HCT116 (cell line): ENCODE results near the gene NOC2L. TPM values are rescaled to one million over a fixed set of nuclear protein-coding genes. Genes with fewer than 3 reads are reported as not detected.
"Not testable (repeated sequence)": the region's sequence is repeated elsewhere in the genome, so short reads cannot be mapped to it uniquely, and the experiment has no call there.

Experiments used
- ATAC-seq: fragments of 200-7000 bp; cut with Tn5 transposase; 2 replicates; pipeline ENCODE4 v1.9.1; 2020; ENCODE audit warnings: mild to moderate bottlenecking, moderate library complexity
- BruUV-seq: library from RNA; stranded (reverse); fragments of 400-500 nt; replicated peaks from 2 replicates; lab custom pipeline; 2021; lab: Mats Ljungman, UMichigan
- CTCF ChIA-PET: fragments of 300-600 bp; sonication (Branson Sonifier 250); formaldehyde crosslinking; loops from one replicate; lab custom pipeline; 2021; ENCODE audit warnings: antibody characterized with exemption; lab: Charles Lee
- POLR2A ChIA-PET: fragments of 300-600, 350-600 bp; sonication (Branson Sonifier 250); formaldehyde crosslinking; loops from one replicate; lab custom pipeline; 2021; ENCODE audit warnings: antibody characterized with exemption; lab: Charles Lee
- RAD21 ChIA-PET, 2 experiments: fragments of 300-600 bp; sonication (Branson Sonifier 250); formaldehyde crosslinking; loops; one replicate each; lab custom pipeline; 2023; ENCODE audit warnings: low total read pairs in 2 of 2; ENCODE audit not compliant: uncharacterized antibody in 2 of 2, unreplicated experiment in 2 of 2, low non-redundant PET in 1 of 2; lab: Charles Lee
- DNase-seq: peaks from one replicate; pipeline ENCODE4 v3.0.0-alpha.2; 2010; ENCODE audit warnings: low read depth, low spot score
- H2AFZ ChIP-seq: fragments of 200-600 bp; shearing (Covaris generic), sonication (generic); 2 replicates; pipeline ENCODE4 v1.6.1; 2017; ENCODE audit warnings: low read depth, mixed run types, mixed read lengths, antibody characterized with exemption, low read length; ENCODE audit not compliant: poor library complexity, severe bottlenecking
- H3K27ac ChIP-seq: 2 replicates; pipeline ENCODE4 v1.5.1; 2012; ENCODE audit warnings: low read depth, low read length
- H3K27me3 ChIP-seq: fragments of 200-600 bp; sonication (generic); 2 replicates; pipeline ENCODE4 v1.6.1; 2016; ENCODE audit warnings: mixed run types, low read length, mixed read lengths; ENCODE audit not compliant: insufficient read depth
- H3K36me3 ChIP-seq, 2 experiments: fragments of 200-500 bp in 1 of 2; fragments of 200-600 bp in 1 of 2; sonication (Bioruptor generic) in 1 of 2; sonication (generic) in 1 of 2; 2 replicates each; pipeline versions ENCODE4 v1.5.1 to v1.6.1; 2014 to 2016; ENCODE audit warnings: low read length in 2 of 2, inconsistent platforms in 1 of 2, mixed read lengths in 1 of 2, mixed run types in 1 of 2; ENCODE audit not compliant: insufficient read depth in 2 of 2, control insufficient read depth in 1 of 2
- H3K4me1 ChIP-seq, 2 experiments: fragments of 200-600 bp in 1 of 2; sonication (generic) in 1 of 2; 2 replicates each; pipeline versions ENCODE4 v1.5.1 to v1.6.1; 2012 to 2017; ENCODE audit warnings: low read length in 2 of 2, inconsistent platforms in 1 of 2, mild to moderate bottlenecking in 1 of 2, mixed read lengths in 1 of 2, mixed run types in 1 of 2, moderate library complexity in 1 of 2; ENCODE audit not compliant: insufficient read depth in 2 of 2, control insufficient read depth in 1 of 2
- H3K4me2 ChIP-seq: fragments of 200-600 bp; sonication (generic); 2 replicates; pipeline ENCODE4 v1.6.1; 2017; ENCODE audit warnings: mixed run types, low read length, mixed read lengths
- H3K4me3 ChIP-seq, 2 experiments: fragments of 200-600 bp in 1 of 2; sonication (generic) in 1 of 2; replicated peaks in 1 of 2; 2 replicates each; pipeline ENCODE4 v1.5.1; 2011 to 2016; ENCODE audit warnings: low read length in 2 of 2, control low read depth in 1 of 2, low read depth in 1 of 2, mild to moderate bottlenecking in 1 of 2, mixed read lengths in 1 of 2, mixed run types in 1 of 2
- H3K79me2 ChIP-seq: fragments of 200-600 bp; sonication (generic); 2 replicates; pipeline ENCODE4 v1.6.1; 2017; ENCODE audit warnings: mild to moderate bottlenecking, mixed run types, low read length, moderate library complexity, mixed read lengths; ENCODE audit not compliant: insufficient read depth
- H3K9ac ChIP-seq: fragments of 200-600 bp; sonication (generic); 2 replicates; pipeline ENCODE4 v1.6.1; 2016; ENCODE audit warnings: low read length, mixed read lengths
- H3K9me2 ChIP-seq: fragments of 200-600 bp; sonication (generic), shearing (Covaris generic); 2 replicates; pipeline ENCODE4 v1.6.1; 2017; ENCODE audit warnings: mixed run types, mild to moderate bottlenecking, moderate library complexity; ENCODE audit not compliant: insufficient read depth
- H3K9me3 ChIP-seq, 2 experiments: fragments of 200-500 bp in 1 of 2; fragments of 200-600 bp in 1 of 2; sonication (Bioruptor generic) in 1 of 2; sonication (generic) in 1 of 2; 2 replicates each; pipeline ENCODE4 v1.6.1; 2014 to 2017; ENCODE audit warnings: low read length in 2 of 2, mixed read lengths in 2 of 2, inconsistent platforms in 1 of 2, low read depth in 1 of 2, mild to moderate bottlenecking in 1 of 2, mixed run types in 1 of 2, moderate library complexity in 1 of 2; ENCODE audit not compliant: control insufficient read depth in 1 of 2, insufficient read depth in 1 of 2
- H4K20me1 ChIP-seq: fragments of 200-600 bp; sonication (generic), shearing (Covaris generic); 2 replicates; pipeline ENCODE4 v1.6.1; 2017; ENCODE audit warnings: mixed run types, mild to moderate bottlenecking, moderate library complexity; ENCODE audit not compliant: insufficient read depth
- ELF1 ChIP-seq: IDR thresholded peaks from 2 replicates; pipeline ENCODE4 v1.6.1; 2012; ENCODE audit warnings: low read depth, borderline replicate concordance
- EZH2phosphoT487 ChIP-seq: fragments of 200-600 bp; IDR thresholded peaks from 2 replicates; pipeline ENCODE4 v1.6.1; 2018; ENCODE audit warnings: antibody characterized with exemption, borderline replicate concordance
- JUND ChIP-seq: IDR thresholded peaks from 2 replicates; pipeline ENCODE4 v1.6.1; 2012
- SP1 ChIP-seq: IDR thresholded peaks from 2 replicates; pipeline ENCODE4 v1.6.1; 2012; ENCODE audit warnings: low read depth
- TCF7L2 ChIP-seq: IDR thresholded peaks from 2 replicates; pipeline ENCODE4 v1.7.0; 2011; ENCODE audit warnings: borderline replicate concordance, inconsistent platforms; ENCODE audit not compliant: insufficient read depth, insufficient read length; ENCODE audit errors: extremely low read depth
- YY1 ChIP-seq: IDR thresholded peaks from 2 replicates; pipeline ENCODE4 v1.6.1; 2011; ENCODE audit warnings: low read length, low read depth, moderate library complexity, mild to moderate bottlenecking; ENCODE audit not compliant: insufficient replicate concordance; ENCODE audit errors: extremely low read depth
- ZNF274 ChIP-seq: fragments of 200-500 bp; sonication (Bioruptor generic); IDR thresholded peaks from 2 replicates; pipeline ENCODE4 v1.6.1; 2014; ENCODE audit warnings: mild to moderate bottlenecking, low read depth, low read length, inconsistent platforms
- intact Hi-C: fragments of 100-400 bp; cut with micrococcal nuclease; formaldehyde crosslinking; loops from 2 replicates; pipeline ENCODE4 v1.10.0; 2022
- total RNA-seq: library from RNA; stranded (reverse); gene quantifications from one replicate; pipeline ENCODE4 v1.2.1, GENCODE V29; 2021; ENCODE audit not compliant: unreplicated experiment

NOC2L gene
- total RNA-seq, 1 experiment from 2014 or later: 260 TPM

- H3K9ac ChIP-seq: no peak overlapping the region
- no peaks in the 10 kb centered on the region for H3K79me2 ChIP-seq
- no peak overlapping the region for H3K4me3 ChIP-seq
- intact Hi-C loops: loop anchor here (5.0 kb wide), 1 partner anchor 139 kb away; the partner anchor contains the start of gene C1orf159
- H4K20me1 ChIP-seq: no peaks in the 10 kb centered on the region
- POLR2A ChIA-PET: no interaction called here
- no TSS peak for BruUV-seq
- H3K4me2 ChIP-seq: 0 out of 2 replicates have a peak overlapping the region, but pooled peaks have one; percentile 28
- H3K9me3 ChIP-seq: no peaks in the 10 kb centered on the region
- H3K27ac ChIP-seq: no peak overlapping the region
- H2AFZ ChIP-seq: no peak overlapping the region
- ATAC-seq: no peak
- no peaks in the 10 kb centered on the region for H3K36me3 ChIP-seq
- CTCF ChIA-PET: no interaction called here
- no peaks in the 10 kb centered on the region for H3K9me2 ChIP-seq
- TF ChIP-seq SP1 (no peak), YY1 (no peak), ZNF274 (no peak), JUND (no peak), EZH2phosphoT487 (no peak), TCF7L2 (no peak), ELF1 (no peak)
- H3K4me1 ChIP-seq: peaks cover 10 to 22% of the 10 kb centered on the region in 2 experiments
- RAD21 ChIA-PET: no interaction called here
- DNase-seq: no peak
- no peaks in the 10 kb centered on the region for H3K27me3 ChIP-seq
These were observed 19.2 kb upstream of the NOC2L start for GRCh38 chr1:978069-978834.

GRCh38 chr1:976791-977190, 17.7 kb upstream of the NOC2L start:
- not testable (repeated sequence) for H3K36me3 ChIP-seq, H3K27me3 ChIP-seq, H3K4me3 ChIP-seq, H3K79me2 ChIP-seq, H3K9me3 ChIP-seq, H4K20me1 ChIP-seq, H3K27ac ChIP-seq, H3K9ac ChIP-seq, H3K9me2 ChIP-seq, H2AFZ ChIP-seq, BruUV-seq, DNase-seq, ATAC-seq, H3K4me2 ChIP-seq
- ChIA-PET CTCF (interaction anchor here (1.0 to 1.2 kb wide), 2 partner anchors 10 to 107 kb away, joined by 5 read pairs; partner anchors contain the start of gene PLEKHN1), POLR2A (interaction anchor here (1.1 to 1.5 kb wide), 2 partner anchors 9 to 23 kb away, joined by 3 to 11 read pairs; partner anchors contain the start of gene HES4), RAD21 (interaction anchor here in 1 of 2 experiments (0.6 kb wide), 1 partner anchor 107 kb away, joined by 5 read pairs; no protein-coding TSS in a partner anchor)
- peaks cover 10 to 22% of the 10 kb centered on the region in 2 experiments for H3K4me1 ChIP-seq
- intact Hi-C loops: loop anchor here (5.0 kb wide), 1 partner anchor 141 kb away; the partner anchor contains the start of gene C1orf159
